Stomach smooth muscle (tissue), 2 donors: ENCODE results near the gene NUMA1.

ENCODE experiments used
- H3K27ac ChIP-seq: one replicate; pipeline ENCODE4 v1.7.0; 2013; ENCODE audit warnings: mild to moderate bottlenecking, low read length, inconsistent platforms
- H3K27me3 ChIP-seq, 2 donors: one replicate each; pipeline ENCODE4 v1.7.0; 2013; ENCODE audit warnings: low read length in 2 of 2; ENCODE audit not compliant: insufficient read depth in 2 of 2, control insufficient read depth in 1 of 2
- H3K36me3 ChIP-seq, 2 donors: one replicate each; pipeline ENCODE4 v1.7.0; 2013; ENCODE audit warnings: low read length in 2 of 2; ENCODE audit not compliant: control insufficient read depth in 2 of 2, insufficient read depth in 2 of 2
- H3K4me1 ChIP-seq: one replicate; pipeline ENCODE4 v1.7.0; 2013; ENCODE audit warnings: low read length; ENCODE audit not compliant: control insufficient read depth, insufficient read depth
- H3K4me3 ChIP-seq, 2 donors: one replicate each; pipeline ENCODE4 v1.7.0; 2013; ENCODE audit warnings: low read length in 2 of 2
- H3K9ac ChIP-seq, 2 donors: one replicate each; pipeline ENCODE4 v1.7.0; 2013; ENCODE audit warnings: low read length in 2 of 2, mild to moderate bottlenecking in 1 of 2
- H3K9me3 ChIP-seq, 2 donors: one replicate each; pipeline ENCODE4 v1.7.0; 2013; ENCODE audit warnings: low read length in 2 of 2; ENCODE audit not compliant: control insufficient read depth in 2 of 2
- donor health status: healthy.
- donor health status: Pancreatic carcinoma.

NUMA1 gene

GRCh38 chr11:72080326-72081183 lies at the start of gene NUMA1, which contains the start of gene LRRC51:
NUMA1 (minus strand) TSS chr11:72080542; CDS start chr11:72035943, 44,599 bp downstream.
LRRC51 (plus strand) TSS chr11:72080850; CDS start chr11:72089084, 8,234 bp downstream.
- peak within 1 kb of the TSS; percentile 90 to 91 for H3K4me3 ChIP-seq
- H3K36me3 ChIP-seq, result peaks cover 3% of the 10 kb centered on the region in 2 donors
- peaks cover 12% of the 10 kb centered on the region for H3K4me1 ChIP-seq
- H3K9ac ChIP-seq, result peak within 1 kb of the TSS; percentile 84 to 91
- no peaks in the 10 kb centered on the region for H3K9me3 ChIP-seq
- no peaks in the 10 kb centered on the region for H3K27me3 ChIP-seq
- H3K27ac ChIP-seq, result peak within 1 kb of the TSS; percentile 92

GRCh38 chr11:72129381-72129780 lies 49.0 kb upstream of the NUMA1 start:
- H3K9me3 ChIP-seq, result no peaks in the 10 kb centered on the region
- no peaks in the 10 kb centered on the region for H3K4me1 ChIP-seq
- H3K36me3 ChIP-seq, result no peaks in the 10 kb centered on the region
- H3K27ac ChIP-seq, result no peak overlapping the region
- no peak overlapping the region for H3K4me3 ChIP-seq
- H3K9ac ChIP-seq, result no peak overlapping the region
- H3K27me3 ChIP-seq, result peaks cover 0 to 2% of the 10 kb centered on the region in 2 donors

GRCh38 chr11:72127923-72128322 lies 47.6 kb upstream of the NUMA1 start:
- no peak overlapping the region for H3K27ac ChIP-seq
- H3K36me3 ChIP-seq, result no peaks in the 10 kb centered on the region
- no peak overlapping the region for H3K4me3 ChIP-seq
- H3K4me1 ChIP-seq, result no peaks in the 10 kb centered on the region
- H3K9me3 ChIP-seq, result no peaks in the 10 kb centered on the region
- H3K9ac ChIP-seq, result no peak overlapping the region
- peaks cover 0 to 2% of the 10 kb centered on the region in 2 donors for H3K27me3 ChIP-seq

GRCh38 chr11:72125956-72126355 lies 45.6 kb upstream of the NUMA1 start:
- H3K9ac ChIP-seq, result no peak overlapping the region
- H3K36me3 ChIP-seq, result no peaks in the 10 kb centered on the region
- H3K27ac ChIP-seq, result no peak overlapping the region

GRCh38 chr11:72124046-72124445 lies 43.7 kb upstream of the NUMA1 start:
- H3K9ac ChIP-seq, result no peak overlapping the region

More at GRCh38 chr11:72125956-72126355, 45.6 kb upstream of the NUMA1 start:
- Histone ChIP-seq H3K4me3 (no peak overlapping the region), H3K27me3 (peaks cover 0 to 2% of the 10 kb centered on the region in 2 donors), H3K9me3 (no peaks in the 10 kb centered on the region), H3K4me1 (no peaks in the 10 kb centered on the region)

GRCh38 chr11:72123117-72123653 lies 42.8 kb upstream of the NUMA1 start:
- no peaks in the 10 kb centered on the region for H3K9me3 ChIP-seq
- no peaks in the 10 kb centered on the region for H3K4me1 ChIP-seq
- H3K36me3 ChIP-seq, result no peaks in the 10 kb centered on the region
- no peak overlapping the region for H3K9ac ChIP-seq
- no peak overlapping the region for H3K4me3 ChIP-seq
- H3K27ac ChIP-seq, result no peak overlapping the region
- peaks cover 0 to 4% of the 10 kb centered on the region in 2 donors for H3K27me3 ChIP-seq

More at GRCh38 chr11:72124046-72124445, 43.7 kb upstream of the NUMA1 start:
- Histone ChIP-seq H3K4me3 (no peak overlapping the region), H3K27me3 (peaks cover 0 to 2% of the 10 kb centered on the region in 2 donors), H3K36me3 (no peaks in the 10 kb centered on the region), H3K9me3 (no peaks in the 10 kb centered on the region), H3K27ac (no peak overlapping the region), H3K4me1 (no peaks in the 10 kb centered on the region)

- Histone ChIP-seq H3K27me3 (peaks cover 0 to 4% of the 10 kb centered on the region in 2 donors), H3K9me3 (no peaks in the 10 kb centered on the region), H3K27ac (no peak overlapping the region), H3K9ac (no peak overlapping the region), H3K36me3 (no peaks in the 10 kb centered on the region), H3K4me3 (no peak overlapping the region), H3K4me1 (no peaks in the 10 kb centered on the region)
These were observed 42.3 kb upstream of the NUMA1 start for GRCh38 chr11:72122607-72123006.

- Histone ChIP-seq H3K36me3 (no peaks in the 10 kb centered on the region), H3K4me3 (no peak overlapping the region), H3K9ac (no peak overlapping the region), H3K27ac (no peak overlapping the region), H3K27me3 (peaks cover 3 to 9% of the 10 kb centered on the region in 2 donors), H3K4me1 (no peaks in the 10 kb centered on the region), H3K9me3 (no peaks in the 10 kb centered on the region)
These were observed 40.6 kb upstream of the NUMA1 start for GRCh38 chr11:72120930-72121329.

- H3K27me3 ChIP-seq, result peaks cover 3 to 8% of the 10 kb centered on the region in 2 donors
- H3K36me3 ChIP-seq, result no peaks in the 10 kb centered on the region
- H3K27ac ChIP-seq, result no peak overlapping the region
- no peaks in the 10 kb centered on the region for H3K9me3 ChIP-seq
- no peak overlapping the region for H3K9ac ChIP-seq
- no peak overlapping the region for H3K4me3 ChIP-seq
- no peaks in the 10 kb centered on the region for H3K4me1 ChIP-seq
These were observed 38.9 kb upstream of the NUMA1 start for GRCh38 chr11:72119198-72119597.

- H3K27ac ChIP-seq, result no peak overlapping the region
- peaks cover 3 to 8% of the 10 kb centered on the region in 2 donors for H3K27me3 ChIP-seq
- H3K9me3 ChIP-seq, result no peaks in the 10 kb centered on the region
- H3K9ac ChIP-seq, result no peak overlapping the region
- no peak overlapping the region for H3K4me3 ChIP-seq
- H3K4me1 ChIP-seq, result peaks cover 13% of the 10 kb centered on the region
- no peaks in the 10 kb centered on the region for H3K36me3 ChIP-seq
These were observed 35.8 kb upstream of the NUMA1 start for GRCh38 chr11:72116019-72116755.
